SK-N-SH (cell line): Measurements from ENCODE around the gene PFDN1. TPM values are rescaled to one million over a fixed set of nuclear protein-coding genes. Genes with fewer than 3 reads are reported as not detected.

Experiments used
- CTCF ChIA-PET: fragments of 300-600, 350-600 bp; formaldehyde crosslinking; extraction: SDS; loops from one replicate; lab custom pipeline; 2021; lab: Yijun Ruan, JAX
- POLR2A ChIA-PET: fragments of 350-600 bp; sonication (Branson Sonifier 250); formaldehyde crosslinking; extraction: SDS; loops from one replicate; lab custom pipeline; 2020; ENCODE audit warnings: antibody characterized with exemption, inconsistent platforms; lab: Yijun Ruan, JAX
- DNase-seq: peaks from one replicate; pipeline ENCODE4 v3.0.0; 2012
- H2AFZ ChIP-seq: fragments of 200-600 bp; sonication (generic); 2 replicates; pipeline ENCODE4 v1.8.1; 2016; ENCODE audit warnings: antibody characterized with exemption, mild to moderate bottlenecking, low read depth
- H3F3A ChIP-seq: fragments of 200-600 bp; sonication (generic); replicated peaks from 2 replicates; pipeline ENCODE3; 2016; ENCODE audit warnings: antibody characterized with exemption, mild to moderate bottlenecking; ENCODE audit not compliant: insufficient read depth
- H3K27ac ChIP-seq, 2 experiments: fragments of 200-500 bp in 1 of 2; fragments of 200-600 bp in 1 of 2; sonication (Bioruptor generic) in 1 of 2; sonication (generic), shearing (Covaris generic) in 1 of 2; 2 replicates each; pipeline versions ENCODE4 v1.5.1 to v1.6.1; 2014 to 2016; ENCODE audit warnings: low read depth in 2 of 2, inconsistent platforms in 1 of 2, low read length in 1 of 2, mild to moderate bottlenecking in 1 of 2, mixed read lengths in 1 of 2
- H3K27me3 ChIP-seq: fragments of 200-600 bp; sonication (generic), shearing (Covaris generic); 2 replicates; pipeline ENCODE4 v1.6.1; 2016; ENCODE audit warnings: mixed run types; ENCODE audit not compliant: insufficient read depth
- H3K36me3 ChIP-seq, 2 experiments: fragments of 200-500 bp in 1 of 2; fragments of 200-600 bp in 1 of 2; sonication (Bioruptor generic) in 1 of 2; sonication (generic) in 1 of 2; replicated peaks in 1 of 2; 2 replicates each; pipeline versions ENCODE3 to v1.5.1; 2014 to 2016; ENCODE audit warnings: low read length in 1 of 2, mild to moderate bottlenecking in 1 of 2; ENCODE audit not compliant: insufficient read depth in 2 of 2, control insufficient read depth in 1 of 2
- H3K4me1 ChIP-seq, 2 experiments: fragments of 200-500 bp in 1 of 2; fragments of 200-600 bp in 1 of 2; sonication (Bioruptor generic) in 1 of 2; sonication (generic), shearing (Covaris generic) in 1 of 2; 2 replicates each; pipeline versions ENCODE4 v1.5.1 to v1.6.1; 2014 to 2016; ENCODE audit warnings: low read depth in 1 of 2, low read length in 1 of 2, mixed run types in 1 of 2; ENCODE audit not compliant: insufficient read depth in 2 of 2, control insufficient read depth in 1 of 2
- H3K4me2 ChIP-seq: fragments of 200-600 bp; sonication (generic), shearing (Covaris generic); 2 replicates; pipeline ENCODE4 v1.6.1; 2017; ENCODE audit warnings: mixed run types
- H3K4me3 ChIP-seq, 2 experiments: fragments of 200-500 bp in 1 of 2; fragments of 200-600 bp in 1 of 2; sonication (Bioruptor generic) in 1 of 2; sonication (generic), shearing (Covaris generic) in 1 of 2; 2 replicates each; pipeline versions ENCODE4 v1.5.1 to v1.8.1; 2014 to 2016; ENCODE audit warnings: low read depth in 2 of 2, inconsistent platforms in 1 of 2, low read length in 1 of 2, mild to moderate bottlenecking in 1 of 2, mixed read lengths in 1 of 2, moderate library complexity in 1 of 2
- H3K79me2 ChIP-seq: fragments of 200-600 bp; sonication (generic); 2 replicates; pipeline ENCODE4 v1.8.1; 2017; ENCODE audit warnings: mild to moderate bottlenecking; ENCODE audit not compliant: insufficient read depth
- H3K9ac ChIP-seq: fragments of 200-600 bp; sonication (generic); 2 replicates; pipeline ENCODE4 v1.6.1; 2017; ENCODE audit warnings: mixed run types
- H3K9me2 ChIP-seq: fragments of 200-600 bp; sonication (generic); 2 replicates; pipeline ENCODE4 v1.6.1; 2017; ENCODE audit warnings: mixed run types
- H3K9me3 ChIP-seq: fragments of 200-600 bp; sonication (generic); 2 replicates; pipeline ENCODE4 v1.6.1; 2017; ENCODE audit warnings: mixed run types, mild to moderate bottlenecking, moderate library complexity
- H4K20me1 ChIP-seq: fragments of 200-600 bp; sonication (generic); 2 replicates; pipeline ENCODE4 v1.6.1; 2017; ENCODE audit warnings: mild to moderate bottlenecking, mixed run types; ENCODE audit not compliant: insufficient read depth
- CHD2 ChIP-seq: fragments of 150-350 bp; IDR thresholded peaks from 2 replicates; pipeline ENCODE4 v1.6.1; 2018; ENCODE audit warnings: low read length; ENCODE audit not compliant: partially characterized antibody
- ELF1 ChIP-seq: IDR thresholded peaks from 2 replicates; pipeline ENCODE4 v1.4.0; 2012
- EP300 ChIP-seq, 2 experiments: IDR thresholded peaks; 2 replicates each; pipeline versions ENCODE4 v1.4.0 to v1.6.1; 2012; ENCODE audit warnings: borderline replicate concordance in 1 of 2, low read depth in 1 of 2, low read length in 1 of 2
- GABPA ChIP-seq: IDR thresholded peaks from 2 replicates; pipeline ENCODE4 v1.4.0; 2012; ENCODE audit warnings: low read depth, mild to moderate bottlenecking
- GATA2 ChIP-seq: sonication (generic); formaldehyde crosslinking; IDR thresholded peaks from 2 replicates; pipeline ENCODE4 v1.5.0; 2020; ENCODE audit warnings: mild to moderate bottlenecking, missing genetic modification reagents
- MEF2A ChIP-seq: IDR thresholded peaks from 2 replicates; pipeline ENCODE4 v1.4.0; 2012; ENCODE audit warnings: low read depth, borderline replicate concordance
- POLR2AphosphoS5 ChIP-seq: IDR thresholded peaks from 2 replicates; pipeline ENCODE4 v1.6.1; 2012; ENCODE audit warnings: low read depth, low read length
- RAD21 ChIP-seq: IDR thresholded peaks from 2 replicates; pipeline ENCODE4 v1.6.1; 2012; ENCODE audit warnings: mild to moderate bottlenecking, low read length
- REST ChIP-seq: IDR thresholded peaks from 2 replicates; pipeline ENCODE4 v1.6.1; 2012; ENCODE audit warnings: mild to moderate bottlenecking, low read depth, low read length, moderate library complexity
- RXRA ChIP-seq: IDR thresholded peaks from 2 replicates; pipeline ENCODE4 v1.4.0; 2012; ENCODE audit warnings: low read depth, mild to moderate bottlenecking, borderline replicate concordance
- TCF12 ChIP-seq: IDR thresholded peaks from 2 replicates; pipeline ENCODE4 v1.4.0; 2012
- TEAD4 ChIP-seq: IDR thresholded peaks from 2 replicates; pipeline ENCODE4 v1.4.0; 2012; ENCODE audit warnings: mild to moderate bottlenecking, borderline replicate concordance; ENCODE audit not compliant: insufficient read depth
- YY1 ChIP-seq: IDR thresholded peaks from 2 replicates; pipeline ENCODE4 v1.4.0; 2012; ENCODE audit warnings: low read depth, mild to moderate bottlenecking
- WGBS: methylation state at CpG from one replicate; pipeline ENCODE4 v1.1.6; 2017; ENCODE audit warnings: low lambda C conversion rate; 5-methylcytosine and 5-hydroxymethylcytosine counted together
- polyA plus RNA-seq, 3 experiments: library from polyadenylated mRNA; depleted of rRNA; stranded (reverse); fragments of >200 nt; gene quantifications; 2 replicates each; pipeline ENCODE4 v1.2.3, GENCODE V29; 2012
- TF ChIP-seq, protein P1 (sequence below): IDR thresholded peaks from 2 replicates; pipeline ENCODE4 v1.4.0; 2012; ENCODE audit warnings: low read depth
- TF ChIP-seq, protein P2 (sequence below): IDR thresholded peaks from 2 replicates; pipeline ENCODE4 v1.4.0; 2012; ENCODE audit warnings: low read depth, borderline replicate concordance

Gene PFDN1
- polyA plus RNA-seq, 1 of the 3 experiments (the other 2 are of a cell fraction), result 55.2 TPM

- no peaks in the 10 kb centered on the region for H3K27me3 ChIP-seq
- DNase-seq, result no peak
- 91% methylated on average over 7 of the region's 7 CpGs for WGBS
- no peak overlapping the region for H3K9ac ChIP-seq
- H3K36me3 ChIP-seq, result no peaks in the 10 kb centered on the region
- H3K4me2 ChIP-seq, result no peak overlapping the region
- H3K79me2 ChIP-seq, result peaks cover 93% of the 10 kb centered on the region
- no peak overlapping the region for H2AFZ ChIP-seq
- H4K20me1 ChIP-seq, result no peaks in the 10 kb centered on the region
- no peak overlapping the region for H3K27ac ChIP-seq
- ChIA-PET CTCF (interaction anchor here (1.1 kb wide), 1 partner anchor 44 kb away, joined by 3 read pairs; no protein-coding TSS in a partner anchor), POLR2A (no interaction called here)
- H3K9me3 ChIP-seq, result no peaks in the 10 kb centered on the region
- no peak for TF ChIP-seq GABPA
- TF ChIP-seq, protein P1, sequence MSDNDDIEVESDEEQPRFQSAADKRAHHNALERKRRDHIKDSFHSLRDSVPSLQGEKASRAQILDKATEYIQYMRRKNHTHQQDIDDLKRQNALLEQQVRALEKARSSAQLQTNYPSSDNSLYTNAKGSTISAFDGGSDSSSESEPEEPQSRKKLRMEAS, result no peak
- TF ChIP-seq RXRA, result no peak
- no peak for TF ChIP-seq POLR2AphosphoS5
- TF ChIP-seq, protein P2, sequence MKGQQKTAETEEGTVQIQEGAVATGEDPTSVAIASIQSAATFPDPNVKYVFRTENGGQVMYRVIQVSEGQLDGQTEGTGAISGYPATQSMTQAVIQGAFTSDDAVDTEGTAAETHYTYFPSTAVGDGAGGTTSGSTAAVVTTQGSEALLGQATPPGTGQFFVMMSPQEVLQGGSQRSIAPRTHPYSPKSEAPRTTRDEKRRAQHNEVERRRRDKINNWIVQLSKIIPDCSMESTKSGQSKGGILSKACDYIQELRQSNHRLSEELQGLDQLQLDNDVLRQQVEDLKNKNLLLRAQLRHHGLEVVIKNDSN, result no peak
- no peak for TF ChIP-seq RAD21
- no peak for TF ChIP-seq EP300 (IDR thresholded peaks at IDR 0.05; ENCODE audit: borderline replicate concordance in 1 of 2, low read depth in 1 of 2, low read length in 1 of 2)
- no peak for TF ChIP-seq TCF12
- no peak for TF ChIP-seq ELF1
- no peak for TF ChIP-seq YY1
- no peak overlapping the region for H3K4me3 ChIP-seq
- no peaks in the 10 kb centered on the region for H3K9me2 ChIP-seq
- H3K4me1 ChIP-seq, result peaks cover 0 to 6% of the 10 kb centered on the region in 2 experiments; a peak in 2 of 4 replicates
- H3F3A ChIP-seq, result peaks cover 19% of the 10 kb centered on the region
These were observed 14.9 kb downstream of the PFDN1 start for GRCh38 chr5:140287801-140288521.

GRCh38 chr5:140286424-140286823 lies 16.5 kb downstream of the PFDN1 start:
- no peak overlapping the region for H2AFZ ChIP-seq

More at GRCh38 chr5:140286424-140286823, 16.5 kb downstream of the PFDN1 start:
- POLR2A ChIA-PET, result no interaction called here
- TF ChIP-seq POLR2AphosphoS5 (no peak), CHD2 (no peak), GATA2 (CRISPR knock-in tag) (no peak), REST (no peak), EP300 (IDR thresholded peaks at IDR 0.05; ENCODE audit: borderline replicate concordance in 1 of 2, low read depth in 1 of 2, low read length in 1 of 2) (no peak), TEAD4 (no peak), MEF2A (no peak)
- TF ChIP-seq, all 33 proteins: peak for 0
- no peak for DNase-seq
- no peaks in the 10 kb centered on the region for H3K4me1 ChIP-seq
- H3K4me2 ChIP-seq, result no peak overlapping the region
- H3K36me3 ChIP-seq, result no peaks in the 10 kb centered on the region
- no peaks in the 10 kb centered on the region for H3K27me3 ChIP-seq
- H3K79me2 ChIP-seq, result peaks cover 98% of the 10 kb centered on the region
- no peak overlapping the region for H3K27ac ChIP-seq
- WGBS, result 96% methylated on average over 4 of the region's 5 CpGs
- CTCF ChIA-PET, result interaction anchor here (0.6 to 1.0 kb wide), 2 partner anchors 42 to 65 kb away, joined by 3 read pairs; no protein-coding TSS in a partner anchor
- peaks cover 4% of the 10 kb centered on the region for H3F3A ChIP-seq
- no peak overlapping the region for H3K9ac ChIP-seq
- no peaks in the 10 kb centered on the region for H3K9me3 ChIP-seq
- no peaks in the 10 kb centered on the region for H3K9me2 ChIP-seq
- H4K20me1 ChIP-seq, result no peaks in the 10 kb centered on the region
- no peak overlapping the region for H3K4me3 ChIP-seq
